ENCODE results near the gene SAMSN1. TPM values are rescaled to one million over a fixed set of nuclear protein-coding genes. Genes with fewer than 3 reads are reported as not detected.

Gene SAMSN1
- total RNA-seq, 1 donor from 2014 or later: 5.8 TPM

Other genes with a start within 250 kb of the SAMSN1 start
- gene HSPA13, start 163.2 kb downstream of the SAMSN1 start, total RNA-seq: 209 TPM